Hepatocyte (in vitro differentiated cells): Measurements from ENCODE around the gene ECSIT.

Source experiments
- EZH2phosphoT487 ChIP-seq: fragments of 200-600 bp; sonication (generic); IDR thresholded peaks from one replicate; pipeline ENCODE4 v1.6.1; 2018; ENCODE audit warnings: antibody characterized with exemption, mild to moderate bottlenecking, low read depth, moderate library complexity; ENCODE audit not compliant: unreplicated experiment, severe bottlenecking
- TF ChIP-seq, protein P1 (sequence below): fragments of 200-600 bp; sonication (generic); IDR thresholded peaks from 2 replicates; pipeline ENCODE4 v1.5.1; 2016; ENCODE audit warnings: antibody characterized with exemption, mild to moderate bottlenecking; ENCODE audit not compliant: poor library complexity

DNA sequence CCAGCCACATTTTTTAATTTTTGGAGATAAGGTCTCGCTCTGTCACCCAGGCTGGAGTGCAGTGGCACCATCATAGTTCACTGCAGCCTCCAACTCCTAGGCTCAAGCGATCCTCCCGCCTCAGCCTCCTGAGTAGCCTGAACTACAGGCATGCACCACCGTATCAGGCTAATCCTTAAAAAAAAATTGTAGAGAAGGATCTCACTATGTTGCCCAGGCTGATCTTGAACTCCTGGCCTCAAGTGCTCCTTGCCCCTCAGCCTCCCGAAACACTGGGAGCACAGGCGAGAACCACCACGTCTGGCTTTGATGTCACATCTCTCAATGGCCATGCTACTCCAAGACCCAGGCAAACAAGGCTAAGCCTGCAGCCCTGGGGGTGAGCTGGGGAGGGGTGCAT, 72.3 kb downstream of the ECSIT start:
- TF ChIP-seq, protein P1, sequence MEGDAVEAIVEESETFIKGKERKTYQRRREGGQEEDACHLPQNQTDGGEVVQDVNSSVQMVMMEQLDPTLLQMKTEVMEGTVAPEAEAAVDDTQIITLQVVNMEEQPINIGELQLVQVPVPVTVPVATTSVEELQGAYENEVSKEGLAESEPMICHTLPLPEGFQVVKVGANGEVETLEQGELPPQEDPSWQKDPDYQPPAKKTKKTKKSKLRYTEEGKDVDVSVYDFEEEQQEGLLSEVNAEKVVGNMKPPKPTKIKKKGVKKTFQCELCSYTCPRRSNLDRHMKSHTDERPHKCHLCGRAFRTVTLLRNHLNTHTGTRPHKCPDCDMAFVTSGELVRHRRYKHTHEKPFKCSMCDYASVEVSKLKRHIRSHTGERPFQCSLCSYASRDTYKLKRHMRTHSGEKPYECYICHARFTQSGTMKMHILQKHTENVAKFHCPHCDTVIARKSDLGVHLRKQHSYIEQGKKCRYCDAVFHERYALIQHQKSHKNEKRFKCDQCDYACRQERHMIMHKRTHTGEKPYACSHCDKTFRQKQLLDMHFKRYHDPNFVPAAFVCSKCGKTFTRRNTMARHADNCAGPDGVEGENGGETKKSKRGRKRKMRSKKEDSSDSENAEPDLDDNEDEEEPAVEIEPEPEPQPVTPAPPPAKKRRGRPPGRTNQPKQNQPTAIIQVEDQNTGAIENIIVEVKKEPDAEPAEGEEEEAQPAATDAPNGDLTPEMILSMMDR, result no peak
- no peak for TF ChIP-seq EZH2phosphoT487
